Amygdala (tissue), 56 donors: Measurements from ENCODE around the gene ASB8.
A peak's percentile ranks its signal among the peaks of the same experiment; 100 is the strongest.

Source experiments
- DNase-seq, 56 donors: peaks; one replicate each; lab custom pipeline; 2025; lab: John Stamatoyannopoulos, UW

Gene ASB8, protein sequence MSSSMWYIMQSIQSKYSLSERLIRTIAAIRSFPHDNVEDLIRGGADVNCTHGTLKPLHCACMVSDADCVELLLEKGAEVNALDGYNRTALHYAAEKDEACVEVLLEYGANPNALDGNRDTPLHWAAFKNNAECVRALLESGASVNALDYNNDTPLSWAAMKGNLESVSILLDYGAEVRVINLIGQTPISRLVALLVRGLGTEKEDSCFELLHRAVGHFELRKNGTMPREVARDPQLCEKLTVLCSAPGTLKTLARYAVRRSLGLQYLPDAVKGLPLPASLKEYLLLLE

DNA sequence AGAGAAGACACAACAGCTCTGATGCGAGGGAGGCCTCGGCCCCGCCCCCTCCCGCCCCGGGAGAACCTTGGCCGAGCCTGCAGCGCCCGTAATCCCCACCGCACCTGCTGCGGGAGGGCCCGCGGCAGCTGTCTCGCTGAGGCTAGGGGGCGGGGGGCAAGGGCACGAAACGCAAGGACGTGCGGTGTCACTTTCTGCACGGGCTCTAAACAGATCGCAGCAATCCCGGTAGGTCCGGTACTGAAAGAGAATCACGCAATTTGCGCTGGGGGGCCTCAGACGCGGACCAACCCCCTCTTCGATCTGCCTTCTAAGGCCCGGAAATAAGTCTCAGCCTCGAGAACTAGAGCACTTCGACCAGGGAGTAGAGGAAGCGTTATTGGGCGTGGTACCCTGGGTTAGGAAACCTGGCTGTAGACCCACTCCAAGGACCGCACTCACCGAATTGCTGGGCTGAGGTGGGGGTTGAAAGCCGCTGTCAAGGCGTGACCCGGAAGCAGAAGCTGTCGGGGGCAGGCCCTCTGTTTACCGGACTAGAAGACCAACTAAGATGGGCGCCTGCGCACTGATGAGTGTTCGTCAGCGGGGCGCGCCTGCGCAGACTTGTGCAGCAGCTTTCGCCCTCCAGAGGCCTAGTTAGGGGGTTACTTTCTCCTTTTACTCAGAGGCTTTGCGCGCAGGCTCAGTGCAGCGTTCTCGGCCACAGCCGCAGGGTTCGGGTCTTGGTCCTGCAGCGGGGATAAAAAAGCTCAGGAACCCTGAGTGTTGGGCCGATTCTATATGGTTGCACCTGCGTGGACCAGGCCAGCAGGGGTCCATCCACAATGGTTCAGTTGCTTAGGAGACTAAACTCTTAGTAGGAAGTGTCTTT, at the start of gene ASB8:
Gene ASB8, minus strand, starts transcription at position 498 of the 871 bp plus-strand sequence. CDS start 4,019 bp downstream, outside the sequence.
- peak; percentile 86 to 99 (median 96) for DNase-seq

DNA sequence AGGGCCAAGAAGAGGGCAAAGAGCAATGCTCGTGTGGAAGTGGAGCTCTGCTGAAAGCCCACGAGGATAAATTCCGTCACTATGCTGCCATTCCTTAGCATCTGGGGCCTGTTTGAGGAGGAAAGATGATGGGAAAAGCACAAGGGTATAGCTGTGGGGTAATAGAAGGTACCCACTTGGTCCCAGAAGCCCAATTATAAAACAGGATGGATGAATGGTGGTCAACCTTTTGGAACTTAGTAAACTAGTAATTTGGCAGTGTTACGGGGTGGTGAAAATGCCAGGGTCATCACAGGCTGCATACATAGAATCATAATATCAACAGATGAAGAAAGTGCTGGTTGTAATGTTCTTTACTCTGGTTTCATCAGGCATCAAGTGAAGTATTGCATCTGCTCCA, 45.9 kb upstream of the ASB8 start, which contains the start of gene OR10AD1:
Gene OR10AD1, minus strand, starts transcription at position 101 of the 400 bp plus-strand sequence. Its CDS starts 0 bp downstream, at position 101.
- DNase-seq = no peak

DNA sequence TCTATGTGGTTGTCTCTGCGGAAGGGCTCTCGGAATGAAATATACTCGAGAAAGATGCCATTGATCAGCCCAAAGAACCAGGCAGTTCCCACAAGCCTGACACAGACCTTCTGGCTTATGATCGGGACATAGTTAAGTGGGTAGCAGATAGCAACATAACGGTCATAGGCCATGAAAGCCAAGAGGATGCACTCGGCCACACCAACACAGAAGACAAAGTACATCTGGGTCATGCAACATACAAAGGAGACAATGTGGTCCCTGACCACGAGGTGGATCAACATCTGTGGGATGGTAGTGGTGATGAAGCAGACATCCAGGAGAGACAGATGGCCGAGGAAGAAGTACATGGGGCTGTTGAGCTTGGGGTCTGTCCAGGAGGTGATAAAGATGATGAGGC, 45.5 kb upstream of the ASB8 start:
- DNase-seq = no peak

DNA sequence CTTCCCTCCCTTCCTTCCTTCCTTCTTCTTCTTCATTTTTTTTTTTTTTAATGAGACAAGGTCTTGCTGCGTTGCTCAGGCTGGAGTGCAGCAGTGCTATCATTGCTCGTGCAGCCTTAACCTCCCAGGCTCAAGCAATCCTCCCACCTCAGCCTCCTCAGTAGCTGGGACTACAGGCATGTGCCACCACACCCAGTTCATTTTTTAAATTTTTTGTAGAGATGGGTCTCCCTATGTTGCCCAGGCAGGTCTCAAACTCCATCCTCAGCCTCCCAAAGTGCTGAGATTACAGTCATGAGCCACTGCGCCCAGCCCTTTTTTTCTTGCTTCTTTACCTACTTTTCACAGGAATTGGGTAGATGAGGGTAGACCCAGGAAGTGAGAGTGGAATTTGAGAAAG, 44.2 kb upstream of the ASB8 start:
- no peak for DNase-seq

DNA sequence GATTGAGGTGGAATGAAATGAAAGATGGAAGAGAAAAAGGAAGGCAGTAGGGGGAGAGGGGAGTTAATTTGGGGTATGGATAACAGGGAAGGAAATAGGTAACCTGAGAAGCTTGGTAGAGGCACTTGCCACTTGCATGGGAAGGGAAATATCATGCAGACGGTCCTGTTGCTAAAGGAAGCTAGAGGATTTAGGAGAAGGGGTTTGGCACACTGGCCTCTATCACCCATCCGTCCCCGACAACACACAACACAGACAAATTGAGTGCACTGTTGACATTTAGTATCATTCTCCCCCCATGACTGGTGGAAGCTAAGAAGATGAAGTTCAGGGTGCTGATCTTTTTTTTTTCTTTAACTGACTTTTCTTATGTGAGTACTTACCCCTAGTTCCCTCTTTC, 43.8 kb upstream of the ASB8 start:
- DNase-seq = no peak

DNA sequence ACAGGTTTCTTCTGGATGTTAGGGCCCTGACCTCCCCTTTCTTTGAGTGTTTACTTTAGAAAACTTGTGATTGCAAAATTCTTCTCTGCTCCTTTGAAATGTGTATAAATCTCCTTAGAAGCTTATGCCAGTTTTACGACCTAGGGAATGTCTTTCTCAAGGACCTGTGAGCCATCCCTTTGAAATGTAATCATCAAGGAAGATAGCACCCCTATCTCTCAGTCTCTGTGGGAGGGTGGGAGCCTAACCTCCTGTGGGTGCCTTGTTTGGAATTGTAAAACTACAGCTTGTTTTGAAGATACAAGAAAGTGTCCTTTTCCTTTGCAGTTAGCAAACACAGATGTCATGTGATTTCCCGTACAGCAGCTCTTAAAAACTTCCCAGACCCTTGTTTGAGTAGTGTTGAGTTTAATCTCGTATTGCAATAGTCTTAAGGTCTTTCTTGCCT, 42.5 kb upstream of the ASB8 start:
- DNase-seq = no peak

DNA sequence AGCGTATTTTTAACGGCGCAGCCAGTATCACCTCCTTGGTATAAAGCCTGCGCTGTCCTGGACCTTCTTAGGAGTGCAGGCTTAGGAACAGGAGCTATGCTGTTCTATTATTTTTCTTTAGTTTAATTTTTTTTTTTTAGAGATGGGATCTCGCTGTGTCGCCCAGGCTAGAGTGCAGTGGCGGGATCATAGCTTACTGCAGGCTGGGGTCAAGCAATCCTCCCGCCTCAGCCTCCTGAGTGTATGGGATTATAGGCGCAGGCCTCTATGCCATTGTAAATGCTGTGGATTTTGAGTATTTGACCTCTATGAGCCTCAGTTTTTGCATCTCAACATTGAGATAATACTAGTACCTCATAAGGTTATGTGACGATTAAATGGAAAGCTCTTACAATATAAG, 41.7 kb upstream of the ASB8 start:
- DNase-seq = no peak

DNA sequence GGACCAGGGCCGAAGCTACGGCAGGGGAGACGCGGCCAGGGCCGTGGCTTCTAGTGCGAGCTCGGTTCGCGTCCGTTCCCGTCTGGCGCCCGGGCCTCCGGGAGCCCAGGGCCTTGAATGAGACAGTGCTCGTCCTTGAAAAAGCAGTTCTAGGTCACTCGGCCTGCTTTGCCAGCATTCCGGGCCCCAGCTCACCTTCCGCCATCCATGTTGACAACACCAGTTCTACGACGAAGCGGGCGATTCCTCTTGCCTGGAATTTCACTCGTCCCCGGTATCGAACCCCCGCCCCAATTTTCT, 41.3 kb upstream of the ASB8 start:
- peak in 7 of 56 donors; percentile 21 to 65 (median 47) for DNase-seq

DNA sequence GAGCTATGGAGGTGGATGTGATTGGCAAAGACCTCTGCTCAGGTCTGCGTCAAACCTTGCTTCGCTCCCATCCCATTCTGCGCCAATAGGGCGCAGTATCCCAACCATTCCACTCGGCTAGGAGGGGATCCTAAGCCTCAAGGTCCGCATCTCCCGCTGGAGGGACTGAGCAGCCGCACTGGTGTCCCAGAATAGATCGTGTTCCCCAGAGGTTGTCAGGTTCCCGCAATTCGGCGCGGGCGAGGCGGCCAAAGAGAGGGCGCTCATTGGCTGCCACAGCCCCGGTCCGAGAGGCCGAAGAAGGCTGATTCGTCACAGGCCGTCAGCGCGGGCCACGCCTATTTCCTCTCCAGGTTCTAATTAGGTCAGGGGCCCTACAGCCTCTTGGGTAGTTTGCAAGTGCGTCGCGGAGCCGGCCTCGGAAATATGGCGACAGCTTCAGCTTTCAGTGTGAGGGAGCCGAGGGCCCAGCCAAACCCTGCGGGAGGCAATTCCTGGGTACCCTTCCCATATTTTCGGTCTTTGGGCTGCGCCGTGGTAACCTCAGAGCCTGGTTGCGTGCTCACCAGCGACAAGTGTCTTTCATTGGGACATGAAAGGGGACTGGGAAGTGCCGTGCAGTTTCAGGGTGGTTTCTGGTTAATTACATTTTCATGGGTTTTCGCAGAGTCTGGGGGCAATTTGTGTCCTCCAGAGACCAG, 40.8 kb upstream of the ASB8 start:
- peak in 55 of 56 donors; percentile 50 to 93 (median 85) for DNase-seq

DNA sequence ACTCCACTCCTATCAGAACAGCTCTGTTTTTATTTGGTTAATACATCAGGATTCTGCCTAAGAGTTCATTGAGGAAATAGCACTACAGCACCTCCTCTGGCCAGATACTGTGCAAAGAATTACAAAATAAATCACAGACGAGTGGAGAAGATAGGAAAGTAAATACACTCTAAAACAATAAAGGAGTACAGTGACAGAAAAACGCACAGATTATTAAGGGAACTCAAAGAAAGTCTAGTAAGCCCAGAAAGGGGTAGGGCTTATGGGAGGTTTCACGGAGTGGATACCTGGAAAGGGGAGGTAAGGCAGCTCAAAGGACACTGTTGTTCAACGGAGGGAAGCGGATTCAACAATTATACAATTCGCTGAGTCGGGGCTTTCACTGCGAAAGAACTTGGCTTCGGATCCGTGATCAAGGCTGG, 40.2 kb upstream of the ASB8 start:
- DNase-seq = peak in 3 of 56 donors; percentile 10 to 38 (median 31)

DNA sequence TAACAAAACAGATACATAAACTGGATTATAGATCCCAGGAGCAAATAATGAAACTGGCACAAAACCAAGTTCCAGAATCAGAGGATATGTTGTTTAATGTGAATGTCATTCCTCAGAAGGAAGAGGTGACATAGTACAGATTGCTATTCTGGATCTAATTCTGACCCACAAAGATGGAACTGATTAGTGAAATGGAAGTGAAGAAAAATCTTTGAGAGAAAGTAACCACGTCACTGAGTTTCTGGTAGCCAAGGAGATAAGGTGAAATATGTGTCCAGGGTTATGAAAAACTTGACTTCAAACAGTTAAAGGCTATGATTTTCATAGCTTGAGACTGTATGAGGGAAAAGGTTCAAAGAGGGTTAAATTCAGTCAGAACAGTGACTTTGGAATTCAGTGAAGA, 37.5 kb upstream of the ASB8 start:
- DNase-seq = no peak

DNA sequence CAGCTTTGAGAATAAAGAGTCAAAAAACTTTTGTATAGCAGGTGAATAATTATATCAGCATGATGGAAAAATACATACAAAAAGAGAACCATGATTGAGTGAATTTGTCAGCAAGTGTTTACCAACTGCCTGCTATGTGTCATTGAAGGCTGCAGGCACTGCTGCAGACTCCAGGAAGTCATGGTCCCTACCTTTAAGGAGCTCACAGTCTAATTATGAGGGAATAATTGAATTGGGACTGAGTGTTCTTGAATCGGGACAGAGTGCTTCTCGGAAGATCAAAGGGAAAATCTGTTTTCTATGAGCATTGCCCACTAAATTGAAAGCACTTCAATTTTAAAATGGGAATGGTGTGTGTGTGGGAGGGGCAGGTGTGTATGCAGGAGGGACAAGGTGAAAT, 36.3 kb upstream of the ASB8 start:
- DNase-seq = no peak

DNA sequence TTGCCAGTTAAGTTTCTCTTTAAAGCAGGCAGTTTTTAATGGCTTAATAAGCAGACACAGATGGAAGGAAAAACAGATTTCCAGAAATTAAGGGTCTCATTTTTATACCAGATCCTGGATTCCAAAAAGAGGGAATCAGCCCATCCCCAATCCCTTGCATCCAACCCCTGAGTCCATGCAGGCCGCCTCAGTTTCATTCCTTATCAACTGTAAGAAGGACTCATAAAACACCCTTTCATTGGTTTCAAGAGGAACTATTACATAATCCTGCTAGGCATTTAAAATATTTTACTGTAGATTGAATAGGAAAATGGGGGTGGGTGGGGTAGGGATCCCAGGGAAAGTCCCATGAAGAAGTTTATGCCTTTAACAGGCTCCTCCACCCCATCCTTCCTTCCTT, 35.5 kb upstream of the ASB8 start:
- DNase-seq = no peak

DNA sequence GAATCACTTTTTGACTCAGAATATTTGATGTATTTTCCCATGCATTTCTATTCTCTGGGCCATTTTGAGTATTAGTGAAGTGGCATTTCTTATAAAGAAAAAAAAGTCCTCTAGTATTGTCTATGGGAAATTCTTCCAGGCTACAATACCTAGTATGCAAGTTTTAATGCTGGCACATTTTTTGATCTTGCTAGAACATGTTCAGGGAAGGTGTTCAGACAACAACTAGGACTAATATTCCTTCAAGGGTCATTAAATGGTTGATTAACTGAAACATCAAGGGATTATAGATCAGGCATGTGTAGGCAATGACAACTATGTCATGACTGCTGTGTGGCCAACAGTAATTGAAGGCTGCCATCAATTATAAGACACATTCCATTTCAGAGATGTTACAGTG, 33.8 kb upstream of the ASB8 start:
- no peak for DNase-seq

DNA sequence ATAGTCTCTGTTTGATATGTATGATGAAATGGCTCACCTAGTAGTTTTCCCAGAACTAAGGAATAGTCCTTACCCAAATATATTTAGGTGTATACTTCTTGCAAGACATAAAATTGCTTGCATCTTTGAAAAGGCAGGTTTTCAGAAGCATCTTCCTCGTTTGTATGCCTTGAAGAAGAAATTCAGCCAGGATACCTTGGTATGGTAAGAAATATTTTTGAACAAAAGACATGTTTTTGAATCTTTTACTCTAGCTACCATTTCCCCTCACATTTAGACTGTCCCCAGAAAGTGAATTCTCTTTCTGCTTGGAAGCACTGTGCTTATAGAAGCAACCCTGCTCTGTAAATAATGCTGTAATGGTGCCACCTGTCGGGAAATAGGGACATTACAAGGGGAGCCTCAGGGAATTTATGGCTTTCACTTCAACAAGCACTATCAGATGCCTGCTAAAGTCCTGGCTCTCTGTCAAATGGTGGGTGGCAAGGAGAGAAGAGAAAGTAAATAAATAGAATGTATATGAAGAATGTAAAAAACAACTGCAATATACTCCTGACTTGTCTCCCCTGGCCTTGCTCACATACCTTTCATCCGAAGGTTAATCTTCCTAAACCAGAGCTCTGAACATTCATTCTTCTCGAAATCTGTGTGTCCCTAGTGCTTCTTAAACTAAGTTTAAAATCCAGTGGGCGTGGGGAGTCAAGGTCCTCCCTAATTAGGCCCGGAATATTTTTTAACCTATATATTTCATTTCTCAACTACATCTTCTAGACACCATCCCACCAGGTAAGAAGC, 32.2 kb upstream of the ASB8 start:
- peak in 44 of 56 donors; percentile 9 to 91 (median 41) for DNase-seq

DNA sequence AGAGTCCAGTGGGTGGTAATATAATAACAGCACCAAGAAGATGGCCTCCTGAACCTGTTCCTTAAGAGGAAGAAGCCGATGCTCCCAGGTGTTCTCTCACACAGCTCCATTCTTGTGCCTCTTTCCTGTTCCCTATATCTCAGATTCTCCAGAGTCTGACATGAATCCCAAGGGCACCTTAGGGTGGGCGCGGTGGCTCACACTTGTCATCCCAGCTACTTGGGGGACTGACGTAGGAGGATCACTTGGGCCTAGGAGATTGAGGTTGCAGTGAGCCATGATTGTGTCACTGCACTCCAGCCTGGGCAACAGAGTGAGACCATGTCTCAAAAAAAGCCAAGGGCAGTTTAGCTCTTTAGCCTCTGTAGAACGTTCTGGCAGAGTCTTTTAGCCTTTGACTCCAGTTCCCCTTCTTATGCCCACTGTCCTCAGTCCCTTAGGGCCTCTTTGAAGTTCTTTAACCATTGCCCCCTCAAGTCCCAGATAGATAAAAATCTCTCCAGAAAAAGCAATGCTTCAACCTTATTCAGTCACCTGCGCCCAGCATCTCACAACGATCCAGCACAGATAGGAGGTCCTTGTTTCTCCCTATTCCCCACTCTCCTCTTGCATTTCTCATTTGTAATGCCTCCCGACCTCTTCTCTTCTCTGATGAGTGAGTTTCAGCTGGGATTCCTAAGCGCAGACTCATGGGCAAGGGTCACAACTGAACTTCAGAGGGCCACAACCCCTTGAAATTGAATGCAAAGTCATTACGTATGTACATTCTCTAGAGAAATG, 30.8 kb upstream of the ASB8 start:
- no peak for DNase-seq

DNA sequence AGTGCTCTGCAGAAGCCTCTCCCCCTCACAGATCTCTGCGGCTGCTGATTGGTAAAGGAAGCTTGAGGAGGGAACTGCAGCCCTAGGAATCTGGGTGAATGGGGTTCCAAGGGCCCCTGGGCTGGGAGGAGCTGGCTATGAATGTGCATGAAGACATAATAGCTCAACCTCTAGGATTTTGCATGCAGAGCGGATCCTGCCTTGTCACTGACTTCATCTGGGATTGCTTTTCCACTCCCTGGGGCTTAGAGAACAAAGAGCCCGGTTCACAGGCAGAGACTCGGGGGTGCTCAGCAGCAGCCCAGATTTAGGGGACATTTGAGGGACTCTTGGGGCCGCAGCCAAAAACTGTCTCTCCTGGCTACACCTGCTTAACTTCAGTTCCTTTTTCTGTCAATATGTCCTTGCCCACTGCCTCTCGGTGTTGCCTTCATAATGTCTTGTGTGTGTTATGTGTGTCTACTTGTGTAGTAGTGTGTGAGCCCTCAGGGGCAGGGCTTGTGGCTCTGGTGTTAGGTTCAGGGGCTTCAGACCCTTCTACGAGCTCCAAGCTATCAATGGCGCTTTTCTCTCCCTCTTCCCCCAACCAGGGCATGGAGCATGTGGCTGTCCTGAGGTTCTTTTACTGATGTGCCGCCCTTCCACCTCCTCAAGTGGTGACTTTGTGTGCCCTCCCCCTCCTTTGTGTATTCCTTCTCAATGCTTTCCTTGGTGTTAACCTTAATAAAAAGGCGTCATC, 28.0 kb upstream of the ASB8 start:
- peak in 22 of 56 donors; percentile 11 to 47 (median 20) for DNase-seq

DNA sequence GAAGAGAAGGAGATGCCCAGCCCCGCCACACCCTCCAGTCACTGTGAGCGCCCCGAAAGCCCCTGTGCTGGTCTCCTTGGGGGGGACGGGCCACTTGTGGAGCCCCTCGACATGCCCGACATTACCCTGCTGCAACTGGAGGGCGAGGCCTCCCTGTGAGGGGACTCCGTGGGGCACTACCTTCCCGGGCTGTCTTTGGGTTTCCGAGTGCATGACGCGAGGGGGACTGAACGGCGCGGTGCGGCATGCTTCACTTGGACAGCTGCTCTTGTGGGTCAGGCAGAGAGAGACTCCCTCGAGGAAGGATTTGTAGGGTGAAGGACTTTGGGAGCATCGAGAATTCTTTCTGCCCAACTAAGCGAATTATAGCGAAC, 27.2 kb upstream of the ASB8 start:
- DNase-seq = peak in 4 of 56 donors; percentile 4 to 32 (median 19)
